NCI-H82 treated with DMSO at 0.1 percent for 48 hours (cell line): ENCODE measurements around the gene C8B.

Source experiments
- DNase-seq: peaks from one replicate; lab custom pipeline; 2025; ENCODE audit not compliant: unreplicated experiment; lab: John Stamatoyannopoulos, UW

Gene C8B

GRCh38 chr1:56972976-56973375, 7.2 kb upstream of the C8B start:
- DNase-seq: no peak

- DNase-seq: no peak
Measured at GRCh38 chr1:56970280-56970679, 4.5 kb upstream of the C8B start.

- DNase-seq: no peak
Measured at GRCh38 chr1:56968878-56969495, 3.2 kb upstream of the C8B start.

GRCh38 chr1:56967900-56968832, 2.4 kb upstream of the C8B start:
- no peak for DNase-seq

GRCh38 chr1:56967355-56967754, 1.5 kb upstream of the C8B start:
- no peak for DNase-seq

GRCh38 chr1:56966698-56966999, 834 bp upstream of the C8B start:
- DNase-seq: no peak

- no peak for DNase-seq
Measured at GRCh38 chr1:56965191-56965590, 624 bp downstream of the C8B start.

- no peak for DNase-seq
Measured at GRCh38 chr1:56964349-56965017, 1.3 kb downstream of the C8B start.

GRCh38 chr1:56963667-56964066, 2.1 kb downstream of the C8B start:
- DNase-seq: no peak

- no peak for DNase-seq
Measured at GRCh38 chr1:56961426-56961825, 4.4 kb downstream of the C8B start.

- peak; percentile 99 for DNase-seq
Measured at GRCh38 chr1:56958526-56958925, 7.3 kb downstream of the C8B start.

- DNase-seq: no peak
Measured at GRCh38 chr1:56957931-56958330, 7.9 kb downstream of the C8B start.

GRCh38 chr1:56954664-56955063, 11.2 kb downstream of the C8B start:
- DNase-seq: no peak

GRCh38 chr1:56953386-56953785, 12.4 kb downstream of the C8B start:
- DNase-seq: no peak

GRCh38 chr1:56952501-56952900, 13.3 kb downstream of the C8B start:
- no peak for DNase-seq

GRCh38 chr1:56948403-56949023, 17.3 kb downstream of the C8B start:
- DNase-seq: no peak

- DNase-seq: no peak
Measured at GRCh38 chr1:56940039-56940438, 25.8 kb downstream of the C8B start.

GRCh38 chr1:56939209-56939608, 26.6 kb downstream of the C8B start:
- no peak for DNase-seq

- no peak for DNase-seq
Measured at GRCh38 chr1:56938646-56939045, 27.2 kb downstream of the C8B start.

- no peak for DNase-seq
Measured at GRCh38 chr1:56934430-56935060, 31.3 kb downstream of the C8B start.

GRCh38 chr1:56933606-56934005, 32.2 kb downstream of the C8B start:
- no peak for DNase-seq
